ENCODE results near the gene CRACR2B. TPM values are rescaled to one million over a fixed set of nuclear protein-coding genes. Genes with fewer than 3 reads are reported as not detected.

CRACR2B gene
- total and polyA plus RNA-seq, 10 of the 15 experiments (the other 5 are each of a cell fraction or from before 2014, with no cell fraction given) = 0.10 to 33.7 (median 12.7) TPM

DNA sequence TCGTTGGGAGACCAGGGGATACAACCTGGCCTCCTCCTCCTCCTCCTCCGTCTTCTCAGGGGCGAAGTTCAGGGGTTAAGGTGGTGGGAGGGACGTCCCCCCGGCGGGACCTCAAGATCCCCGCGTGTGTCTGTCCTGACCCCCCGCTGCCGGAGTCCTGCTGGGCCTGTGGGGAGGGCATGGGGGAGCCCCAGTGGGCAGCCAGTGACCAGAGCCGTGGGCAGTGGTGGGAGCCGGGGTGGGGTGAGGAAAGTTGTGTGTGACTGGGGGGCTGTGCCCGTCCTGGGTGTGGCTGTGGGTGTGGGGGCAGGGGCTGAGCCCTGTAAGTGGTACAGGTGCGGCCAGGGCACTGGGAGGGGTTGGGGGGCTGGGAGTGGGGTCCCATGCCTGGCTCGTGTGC, 25.0 kb downstream of the CRACR2B start:
- Histone ChIP-seq H3K4me3 (no peak overlapping the region), H2AFZ (ENCODE audit: control insufficient read depth, low read depth, low read length) (no peak overlapping the region), H3K4me2 (ENCODE audit: control insufficient read depth, insufficient read depth) (no peak overlapping the region), H3K9me3 (replicated peaks; ENCODE audit: control insufficient read depth, insufficient read depth, low read length) (no peaks in the 10 kb centered on the region), H3K27ac (ENCODE audit: control insufficient read depth, insufficient read depth) (no peak overlapping the region), H3K79me2 (ENCODE audit: control insufficient read depth, insufficient read depth, low read length) (no peaks in the 10 kb centered on the region), H3K4me1 (ENCODE audit: control insufficient read depth, insufficient read depth, low read length) (no peaks in the 10 kb centered on the region), H3K36me3 (ENCODE audit: control insufficient read depth in 2 of 2, insufficient read depth in 2 of 2, low read length in 1 of 2) (no peaks in the 10 kb centered on the region), H4K20me1 (ENCODE audit: control insufficient read depth, insufficient read depth) (no peaks in the 10 kb centered on the region), H3K27me3 (replicated peaks in 1 of 2; ENCODE audit: control insufficient read depth in 2 of 2, insufficient read depth in 2 of 2, low read length in 1 of 2) (no peaks in the 10 kb centered on the region; a peak in 1 of 4 replicates), H3K9ac (ENCODE audit: control insufficient read depth, insufficient read depth, low read length) (no peak overlapping the region)
- ChIA-PET POLR2A (no interaction called here), RAD21 (ENCODE audit: unreplicated experiment) (no interaction called here), SMC1A (ENCODE audit: uncharacterized antibody, unreplicated experiment) (no interaction called here), CTCF (no interaction called here)
- WGBS (ENCODE audit: insufficient coverage, insufficient replicate concordance, low lambda C conversion rate, missing lambda C conversion rate) = 51% methylated on average over 14 of the region's 15 CpGs
- FAIRE-seq (no peak), ATAC-seq (no peak), DNase-seq (ENCODE audit: low read depth, low spot score) (no peak)
- TF ChIP-seq YBX1 (IDR thresholded peaks at IDR 0.05) (no peak), SIN3A (IDR thresholded peaks at IDR 0.05; ENCODE audit: low read depth, low read length) (no peak), ZZZ3 (IDR thresholded peaks at IDR 0.05; ENCODE audit: control insufficient read depth, insufficient read length, low read depth) (no peak), HDAC6 (IDR thresholded peaks at IDR 0.05; ENCODE audit: unreplicated experiment) (no peak), ZNF207 (IDR thresholded peaks at IDR 0.05; ENCODE audit: borderline replicate concordance) (no peak), RBBP5 (conservative IDR thresholded peaks at IDR 0.05) (no peak)
- TF ChIP-seq, protein P1, sequence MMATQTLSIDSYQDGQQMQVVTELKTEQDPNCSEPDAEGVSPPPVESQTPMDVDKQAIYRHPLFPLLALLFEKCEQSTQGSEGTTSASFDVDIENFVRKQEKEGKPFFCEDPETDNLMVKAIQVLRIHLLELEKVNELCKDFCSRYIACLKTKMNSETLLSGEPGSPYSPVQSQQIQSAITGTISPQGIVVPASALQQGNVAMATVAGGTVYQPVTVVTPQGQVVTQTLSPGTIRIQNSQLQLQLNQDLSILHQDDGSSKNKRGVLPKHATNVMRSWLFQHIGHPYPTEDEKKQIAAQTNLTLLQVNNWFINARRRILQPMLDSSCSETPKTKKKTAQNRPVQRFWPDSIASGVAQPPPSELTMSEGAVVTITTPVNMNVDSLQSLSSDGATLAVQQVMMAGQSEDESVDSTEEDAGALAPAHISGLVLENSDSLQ (IDR thresholded peaks at IDR 0.05) = no peak
- TF ChIP-seq, protein P2, sequence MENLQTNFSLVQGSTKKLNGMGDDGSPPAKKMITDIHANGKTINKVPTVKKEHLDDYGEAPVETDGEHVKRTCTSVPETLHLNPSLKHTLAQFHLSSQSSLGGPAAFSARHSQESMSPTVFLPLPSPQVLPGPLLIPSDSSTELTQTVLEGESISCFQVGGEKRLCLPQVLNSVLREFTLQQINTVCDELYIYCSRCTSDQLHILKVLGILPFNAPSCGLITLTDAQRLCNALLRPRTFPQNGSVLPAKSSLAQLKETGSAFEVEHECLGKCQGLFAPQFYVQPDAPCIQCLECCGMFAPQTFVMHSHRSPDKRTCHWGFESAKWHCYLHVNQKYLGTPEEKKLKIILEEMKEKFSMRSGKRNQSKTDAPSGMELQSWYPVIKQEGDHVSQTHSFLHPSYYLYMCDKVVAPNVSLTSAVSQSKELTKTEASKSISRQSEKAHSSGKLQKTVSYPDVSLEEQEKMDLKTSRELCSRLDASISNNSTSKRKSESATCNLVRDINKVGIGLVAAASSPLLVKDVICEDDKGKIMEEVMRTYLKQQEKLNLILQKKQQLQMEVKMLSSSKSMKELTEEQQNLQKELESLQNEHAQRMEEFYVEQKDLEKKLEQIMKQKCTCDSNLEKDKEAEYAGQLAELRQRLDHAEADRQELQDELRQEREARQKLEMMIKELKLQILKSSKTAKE (IDR thresholded peaks at IDR 0.05; ENCODE audit: low read depth, poor library complexity, severe bottlenecking) = no peak
- BruUV-seq (replicated peaks) = no TSS peak
- intact Hi-C loops (cut with micrococcal nuclease; ENCODE audit: unreplicated experiment) = no loop called here
- in situ Hi-C loops (cut with MboI) = no loop called here
